HEK293 (cell line): Measurements from ENCODE around the gene KLHL22.

Experiments
- CTCF ChIA-PET: fragments of 350-600 bp; formaldehyde crosslinking; extraction: SDS; loops from one replicate; lab custom pipeline; 2021; ENCODE audit warnings: antibody characterized with exemption; lab: Yijun Ruan, JAX
- POLR2A ChIA-PET: fragments of 300-600 bp; formaldehyde crosslinking; extraction: SDS; loops from one replicate; lab custom pipeline; 2020; ENCODE audit warnings: antibody characterized with exemption, inconsistent platforms; lab: Yijun Ruan, JAX
- H3K27ac ChIP-seq: fragments of 200-500 bp; sonication (Bioruptor generic); 2 replicates; pipeline ENCODE4 v1.5.1; 2014; ENCODE audit warnings: low read depth, low read length, control low read depth, inconsistent platforms; ENCODE audit errors: extremely low read depth
- H3K36me3 ChIP-seq, 2 experiments: fragments of 200-500 bp in 1 of 2; sonication (Bioruptor generic) in 1 of 2; 1 replicate in 1 of 2; 2 replicates in 1 of 2; pipeline ENCODE4 v1.5.1; 2014 to 2017; ENCODE audit warnings: inconsistent platforms in 2 of 2, low read length in 2 of 2; ENCODE audit not compliant: control insufficient read depth in 2 of 2, insufficient read depth in 1 of 2
- H3K4me1 ChIP-seq: fragments of 200-500 bp; sonication (Bioruptor generic); 2 replicates; pipeline ENCODE4 v1.5.1; 2014; ENCODE audit warnings: mild to moderate bottlenecking, low read length, inconsistent platforms; ENCODE audit not compliant: control insufficient read depth, insufficient read depth
- H3K4me3 ChIP-seq: 2 replicates; pipeline ENCODE4 v1.5.1; 2011; ENCODE audit warnings: low read depth, mild to moderate bottlenecking, control low read depth, low read length, moderate library complexity
- H3K9me3 ChIP-seq: fragments of 200-500 bp; sonication (Bioruptor generic); 2 replicates; pipeline ENCODE4 v1.5.1; 2014; ENCODE audit warnings: low read depth, low read length, inconsistent platforms; ENCODE audit not compliant: control insufficient read depth, insufficient read depth
- GLIS1 ChIP-seq: fragments of 450-650 bp; formaldehyde crosslinking; IDR thresholded peaks from 2 replicates; pipeline ENCODE4 v1.5.1; 2016; ENCODE audit warnings: missing biosample characterization, missing genetic modification characterization
- MEIS1 ChIP-seq: sonication (generic); formaldehyde crosslinking; IDR thresholded peaks from 2 replicates; pipeline ENCODE4 v1.8.1; 2022; ENCODE audit warnings: missing genetic modification reagents, mild to moderate bottlenecking, borderline replicate concordance
- MZF1 ChIP-seq: fragments of 450-650 bp; formaldehyde crosslinking; IDR thresholded peaks from 2 replicates; pipeline ENCODE4 v1.5.1; 2017; ENCODE audit warnings: missing biosample characterization, missing genetic modification characterization, borderline replicate concordance
- OSR2 ChIP-seq: fragments of 450-650 bp; formaldehyde crosslinking; IDR thresholded peaks from 2 replicates; pipeline ENCODE4 v1.5.1; 2016; ENCODE audit warnings: missing biosample characterization, missing genetic modification characterization
- PRDM1 ChIP-seq: fragments of 450-650 bp; formaldehyde crosslinking; IDR thresholded peaks from 2 replicates; pipeline ENCODE4; 2016; ENCODE audit warnings: missing biosample characterization, missing genetic modification characterization
- PRDM10 ChIP-seq: fragments of 450-650 bp; formaldehyde crosslinking; IDR thresholded peaks from 2 replicates; pipeline ENCODE4 v1.5.1; 2016; ENCODE audit warnings: missing biosample characterization, missing genetic modification characterization
- ZBTB8A ChIP-seq: fragments of 450-650 bp; formaldehyde crosslinking; IDR thresholded peaks from 2 replicates; pipeline ENCODE4 v1.5.1; 2016; ENCODE audit warnings: missing biosample characterization, missing genetic modification characterization
- ZFHX2 ChIP-seq: fragments of 450-650 bp; formaldehyde crosslinking; conservative IDR thresholded peaks from 2 replicates; pipeline ENCODE4 v1.5.1; 2016; ENCODE audit warnings: missing biosample characterization, missing genetic modification characterization
- ZIC2 ChIP-seq: fragments of 450-650 bp; formaldehyde crosslinking; IDR thresholded peaks from 2 replicates; pipeline ENCODE4 v1.5.1; 2016; ENCODE audit warnings: missing biosample characterization, missing genetic modification characterization
- ZNF366 ChIP-seq: fragments of 450-650 bp; formaldehyde crosslinking; conservative IDR thresholded peaks from 2 replicates; pipeline ENCODE4 v1.5.1; 2016; ENCODE audit warnings: missing biosample characterization, missing genetic modification characterization
- ZNF530 ChIP-seq: fragments of 450-650 bp; formaldehyde crosslinking; IDR thresholded peaks from 2 replicates; pipeline ENCODE4 v1.5.1; 2016; ENCODE audit warnings: low read depth, missing biosample characterization, missing genetic modification characterization
- ZNF600 ChIP-seq: fragments of 450-650 bp; formaldehyde crosslinking; IDR thresholded peaks from 2 replicates; pipeline ENCODE4 v1.5.1; 2016; ENCODE audit warnings: missing biosample characterization, missing genetic modification characterization
- TF ChIP-seq, protein P1 (sequence below): fragments of 450-650 bp; formaldehyde crosslinking; IDR thresholded peaks from 2 replicates; pipeline ENCODE4 v1.5.1; 2016; ENCODE audit warnings: missing biosample characterization, missing genetic modification characterization
- TF ChIP-seq, protein P2 (sequence below): fragments of 450-650 bp; formaldehyde crosslinking; IDR thresholded peaks from 2 replicates; pipeline ENCODE4 v1.5.1; 2016; ENCODE audit warnings: missing biosample characterization, missing genetic modification characterization, low read depth
- TF ChIP-seq, protein P3 (sequence below): fragments of 450-650 bp; formaldehyde crosslinking; IDR thresholded peaks from 2 replicates; pipeline ENCODE4 v1.5.1; 2016; ENCODE audit warnings: missing biosample characterization, missing genetic modification characterization
- TF ChIP-seq, protein P4 (sequence below): fragments of 450-650 bp; formaldehyde crosslinking; IDR thresholded peaks from 2 replicates; pipeline ENCODE4 v1.5.1; 2016; ENCODE audit warnings: missing biosample characterization, missing genetic modification characterization

Gene KLHL22

GRCh38 chr22:20530368-20531153 lies 35.0 kb upstream of the KLHL22 start (continued):
- TF ChIP-seq, protein P1, sequence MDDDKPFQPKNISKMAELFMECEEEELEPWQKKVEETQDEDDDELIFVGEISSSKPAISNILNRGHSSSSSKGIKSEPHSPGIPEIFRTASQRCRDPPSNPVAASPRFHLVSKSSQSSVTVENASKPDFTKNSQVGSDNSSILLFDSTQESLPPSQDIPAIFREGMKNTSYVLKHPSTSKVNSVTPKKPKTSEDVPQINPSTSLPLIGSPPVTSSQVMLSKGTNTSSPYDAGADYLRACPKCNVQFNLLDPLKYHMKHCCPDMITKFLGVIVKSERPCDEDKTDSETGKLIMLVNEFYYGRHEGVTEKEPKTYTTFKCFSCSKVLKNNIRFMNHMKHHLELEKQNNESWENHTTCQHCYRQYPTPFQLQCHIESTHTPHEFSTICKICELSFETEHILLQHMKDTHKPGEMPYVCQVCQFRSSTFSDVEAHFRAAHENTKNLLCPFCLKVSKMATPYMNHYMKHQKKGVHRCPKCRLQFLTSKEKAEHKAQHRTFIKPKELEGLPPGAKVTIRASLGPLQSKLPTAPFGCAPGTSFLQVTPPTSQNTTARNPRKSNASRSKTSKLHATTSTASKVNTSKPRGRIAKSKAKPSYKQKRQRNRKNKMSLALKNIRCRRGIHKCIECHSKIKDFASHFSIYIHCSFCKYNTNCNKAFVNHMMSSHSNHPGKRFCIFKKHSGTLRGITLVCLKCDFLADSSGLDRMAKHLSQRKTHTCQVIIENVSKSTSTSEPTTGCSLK (tag by site-specific recombination), result no peak
- TF ChIP-seq, all 188 proteins: peak for 7

GRCh38 chr22:20528405-20528978 lies 32.9 kb upstream of the KLHL22 start:
- POLR2A ChIA-PET, result interaction anchor here (3.8 kb wide), 1 partner anchor 16 kb away, joined by 16 read pairs; no protein-coding TSS in a partner anchor
- H3K4me1 ChIP-seq, result peaks cover 21% of the 10 kb centered on the region
- no peak overlapping the region for H3K27ac ChIP-seq
- no peak overlapping the region for H3K4me3 ChIP-seq
- CTCF ChIA-PET, result interaction anchor here (0.7 to 0.9 kb wide), 4 partner anchors 35 to 43 kb away, joined by 3 to 4 read pairs (median 3); no protein-coding TSS in a partner anchor
- H3K36me3 ChIP-seq, result peaks cover 0 to 20% of the 10 kb centered on the region in 2 experiments; a peak in 2 of 3 replicates
- TF ChIP-seq MEIS1 (no peak), ZBTB8A (no peak)
- TF ChIP-seq, protein P2, sequence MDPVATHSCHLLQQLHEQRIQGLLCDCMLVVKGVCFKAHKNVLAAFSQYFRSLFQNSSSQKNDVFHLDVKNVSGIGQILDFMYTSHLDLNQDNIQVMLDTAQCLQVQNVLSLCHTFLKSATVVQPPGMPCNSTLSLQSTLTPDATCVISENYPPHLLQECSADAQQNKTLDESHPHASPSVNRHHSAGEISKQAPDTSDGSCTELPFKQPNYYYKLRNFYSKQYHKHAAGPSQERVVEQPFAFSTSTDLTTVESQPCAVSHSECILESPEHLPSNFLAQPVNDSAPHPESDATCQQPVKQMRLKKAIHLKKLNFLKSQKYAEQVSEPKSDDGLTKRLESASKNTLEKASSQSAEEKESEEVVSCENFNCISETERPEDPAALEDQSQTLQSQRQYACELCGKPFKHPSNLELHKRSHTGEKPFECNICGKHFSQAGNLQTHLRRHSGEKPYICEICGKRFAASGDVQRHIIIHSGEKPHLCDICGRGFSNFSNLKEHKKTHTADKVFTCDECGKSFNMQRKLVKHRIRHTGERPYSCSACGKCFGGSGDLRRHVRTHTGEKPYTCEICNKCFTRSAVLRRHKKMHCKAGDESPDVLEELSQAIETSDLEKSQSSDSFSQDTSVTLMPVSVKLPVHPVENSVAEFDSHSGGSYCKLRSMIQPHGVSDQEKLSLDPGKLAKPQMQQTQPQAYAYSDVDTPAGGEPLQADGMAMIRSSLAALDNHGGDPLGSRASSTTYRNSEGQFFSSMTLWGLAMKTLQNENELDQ (tag by site-specific recombination), result no peak
- H3K9me3 ChIP-seq, result no peaks in the 10 kb centered on the region

- Histone ChIP-seq H3K27ac (no peak overlapping the region), H3K9me3 (no peaks in the 10 kb centered on the region), H3K4me3 (no peak overlapping the region), H3K36me3 (peaks cover 0 to 27% of the 10 kb centered on the region in 2 experiments; a peak in 2 of 3 replicates), H3K4me1 (peaks cover 19% of the 10 kb centered on the region)
- CTCF ChIA-PET, result interaction anchor here (0.6 to 2.3 kb wide), 5 partner anchors 18 to 1538 kb away, joined by 3 to 27 read pairs (median 4); no protein-coding TSS in a partner anchor
- POLR2A ChIA-PET, result interaction anchor here (0.8 to 5.6 kb wide), 3 partner anchors 14 to 22 kb away, joined by 4 to 35 read pairs (median 16); partner anchors contain the start of gene MED15
- peak; percentile 36; the same call in 1 of the 2 replicates for TF ChIP-seq GLIS1 (tag by site-specific recombination)
- TF ChIP-seq PRDM10 (tag by site-specific recombination), result 0 out of 2 replicates have a peak, but pooled peaks have one; percentile 48
- TF ChIP-seq, protein P3, sequence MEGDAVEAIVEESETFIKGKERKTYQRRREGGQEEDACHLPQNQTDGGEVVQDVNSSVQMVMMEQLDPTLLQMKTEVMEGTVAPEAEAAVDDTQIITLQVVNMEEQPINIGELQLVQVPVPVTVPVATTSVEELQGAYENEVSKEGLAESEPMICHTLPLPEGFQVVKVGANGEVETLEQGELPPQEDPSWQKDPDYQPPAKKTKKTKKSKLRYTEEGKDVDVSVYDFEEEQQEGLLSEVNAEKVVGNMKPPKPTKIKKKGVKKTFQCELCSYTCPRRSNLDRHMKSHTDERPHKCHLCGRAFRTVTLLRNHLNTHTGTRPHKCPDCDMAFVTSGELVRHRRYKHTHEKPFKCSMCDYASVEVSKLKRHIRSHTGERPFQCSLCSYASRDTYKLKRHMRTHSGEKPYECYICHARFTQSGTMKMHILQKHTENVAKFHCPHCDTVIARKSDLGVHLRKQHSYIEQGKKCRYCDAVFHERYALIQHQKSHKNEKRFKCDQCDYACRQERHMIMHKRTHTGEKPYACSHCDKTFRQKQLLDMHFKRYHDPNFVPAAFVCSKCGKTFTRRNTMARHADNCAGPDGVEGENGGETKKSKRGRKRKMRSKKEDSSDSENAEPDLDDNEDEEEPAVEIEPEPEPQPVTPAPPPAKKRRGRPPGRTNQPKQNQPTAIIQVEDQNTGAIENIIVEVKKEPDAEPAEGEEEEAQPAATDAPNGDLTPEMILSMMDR, result peak; percentile 34; the same call in 1 of the 2 replicates
- TF ChIP-seq ZIC2 (tag by site-specific recombination), result peak; percentile 48; the same call in 1 of the 2 replicates
- no peak for TF ChIP-seq ZNF530 (tag by site-specific recombination)
- TF ChIP-seq, protein P4, sequence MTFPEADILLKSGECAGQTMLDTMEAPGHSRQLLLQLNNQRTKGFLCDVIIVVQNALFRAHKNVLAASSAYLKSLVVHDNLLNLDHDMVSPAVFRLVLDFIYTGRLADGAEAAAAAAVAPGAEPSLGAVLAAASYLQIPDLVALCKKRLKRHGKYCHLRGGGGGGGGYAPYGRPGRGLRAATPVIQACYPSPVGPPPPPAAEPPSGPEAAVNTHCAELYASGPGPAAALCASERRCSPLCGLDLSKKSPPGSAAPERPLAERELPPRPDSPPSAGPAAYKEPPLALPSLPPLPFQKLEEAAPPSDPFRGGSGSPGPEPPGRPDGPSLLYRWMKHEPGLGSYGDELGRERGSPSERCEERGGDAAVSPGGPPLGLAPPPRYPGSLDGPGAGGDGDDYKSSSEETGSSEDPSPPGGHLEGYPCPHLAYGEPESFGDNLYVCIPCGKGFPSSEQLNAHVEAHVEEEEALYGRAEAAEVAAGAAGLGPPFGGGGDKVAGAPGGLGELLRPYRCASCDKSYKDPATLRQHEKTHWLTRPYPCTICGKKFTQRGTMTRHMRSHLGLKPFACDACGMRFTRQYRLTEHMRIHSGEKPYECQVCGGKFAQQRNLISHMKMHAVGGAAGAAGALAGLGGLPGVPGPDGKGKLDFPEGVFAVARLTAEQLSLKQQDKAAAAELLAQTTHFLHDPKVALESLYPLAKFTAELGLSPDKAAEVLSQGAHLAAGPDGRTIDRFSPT, result no peak
- peak; percentile 57; the same call in 1 of the 2 replicates for TF ChIP-seq ZNF600 (tag by site-specific recombination)
- TF ChIP-seq ZFHX2 (tag by site-specific recombination), result peak; percentile 28
- TF ChIP-seq OSR2 (tag by site-specific recombination), result peak; percentile 59; the same call in 1 of the 2 replicates
- 0 out of 2 replicates have a peak, but pooled peaks have one; percentile 29 for TF ChIP-seq MZF1 (tag by site-specific recombination)
- no peak for TF ChIP-seq ZNF366
- peak; percentile 84 for TF ChIP-seq PRDM1 (tag by site-specific recombination)
Observed at GRCh38 chr22:20526628-20527355, 31.2 kb upstream of the KLHL22 start.
